H7 (cell line): Measurements from ENCODE around the gene PC. TPM values are rescaled to one million over a fixed set of nuclear protein-coding genes. Genes with fewer than 3 reads are reported as not detected.

Experiments used
- DNase-seq: peaks from one replicate; pipeline ENCODE4 v3.0.0; 2012
- H3K27me3 ChIP-seq: 2 replicates; pipeline ENCODE4 v1.6.0; 2011; ENCODE audit warnings: mild to moderate bottlenecking, low read length; ENCODE audit not compliant: control insufficient read depth, insufficient read depth
- H3K36me3 ChIP-seq: replicated peaks from 2 replicates; pipeline ENCODE4 v1.5.1; 2011; ENCODE audit warnings: low read length; ENCODE audit not compliant: control insufficient read depth, insufficient read depth
- H3K4me3 ChIP-seq: 2 replicates; pipeline ENCODE4 v1.5.1; 2011; ENCODE audit warnings: low read depth, mild to moderate bottlenecking, control low read depth, low read length, moderate library complexity; ENCODE audit not compliant: insufficient read depth
- total RNA-seq: library from RNA; depleted of rRNA; stranded (reverse); fragments of >200 nt; shearing (Covaris generic); gene quantifications from 2 replicates; pipeline ENCODE4 v1.2.3, GENCODE V29; 2014

Gene PC
- total RNA-seq, 1 experiment from 2014 or later: 26.6 TPM

- Histone ChIP-seq H3K4me3 (no peak overlapping the region), H3K27me3 (no peaks in the 10 kb centered on the region), H3K36me3 (no peaks in the 10 kb centered on the region)
- no peak for DNase-seq
These were observed 38.3 kb downstream of the PC start for GRCh38 chr11:66919923-66920322.

DNA sequence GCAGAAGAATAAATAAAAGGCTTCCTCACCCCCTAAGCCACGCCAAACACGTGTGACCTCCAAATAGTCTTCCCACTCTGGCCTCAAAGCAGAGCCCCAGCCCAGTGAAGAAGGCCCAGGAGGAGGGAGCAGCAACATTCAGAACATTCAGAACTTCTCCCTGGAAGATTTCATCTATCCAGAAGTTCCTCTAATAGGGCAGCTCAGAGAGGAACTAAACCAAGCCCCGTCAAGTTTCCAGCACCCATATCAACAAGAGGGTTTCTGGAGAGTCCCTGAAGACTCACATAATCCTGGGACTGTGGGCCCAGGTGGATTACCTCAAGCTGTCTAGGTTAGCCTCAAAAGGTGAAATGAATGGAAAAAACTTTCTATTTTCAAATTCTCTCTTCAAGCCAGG is 39.4 kb downstream of the PC start:
- Histone ChIP-seq H3K36me3 (no peaks in the 10 kb centered on the region), H3K27me3 (no peaks in the 10 kb centered on the region), H3K4me3 (no peak overlapping the region)
- no peak for DNase-seq

GRCh38 chr11:66915866-66916265 is 42.3 kb downstream of the PC start:
- Histone ChIP-seq H3K27me3 (no peaks in the 10 kb centered on the region), H3K36me3 (no peaks in the 10 kb centered on the region), H3K4me3 (no peak overlapping the region)
- no peak for DNase-seq

- H3K4me3 ChIP-seq: no peak overlapping the region
- DNase-seq: peak; percentile 65
- H3K36me3 ChIP-seq: no peaks in the 10 kb centered on the region
- H3K27me3 ChIP-seq: no peaks in the 10 kb centered on the region
These were observed 42.9 kb downstream of the PC start for GRCh38 chr11:66915046-66915832.

GRCh38 chr11:66914505-66914904 is 43.7 kb downstream of the PC start:
- H3K4me3 ChIP-seq: no peak overlapping the region
- H3K36me3 ChIP-seq: no peaks in the 10 kb centered on the region
- no peak for DNase-seq
- H3K27me3 ChIP-seq: no peaks in the 10 kb centered on the region

DNA sequence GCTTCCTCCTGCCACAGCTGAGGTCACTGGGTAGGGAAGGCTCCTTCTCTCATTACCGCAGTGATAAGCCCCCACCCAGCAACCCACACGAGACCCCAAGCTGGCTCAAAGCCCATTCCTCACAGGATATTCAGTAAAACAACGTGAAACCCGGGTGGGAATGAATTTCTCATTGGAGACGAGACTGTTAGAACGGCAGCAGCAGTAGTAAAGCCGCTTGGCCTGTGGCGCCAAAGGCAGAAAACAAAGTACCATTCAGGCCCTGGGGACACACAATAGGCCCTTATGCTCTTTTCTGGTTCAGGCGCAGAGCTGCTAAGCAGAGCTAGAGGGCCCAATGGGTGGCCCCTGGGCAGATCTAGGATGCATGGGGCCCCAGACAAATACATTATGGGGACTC is 45.3 kb downstream of the PC start:
- H3K27me3 ChIP-seq: no peaks in the 10 kb centered on the region
- no peak overlapping the region for H3K4me3 ChIP-seq
- DNase-seq: no peak
- no peaks in the 10 kb centered on the region for H3K36me3 ChIP-seq

DNA sequence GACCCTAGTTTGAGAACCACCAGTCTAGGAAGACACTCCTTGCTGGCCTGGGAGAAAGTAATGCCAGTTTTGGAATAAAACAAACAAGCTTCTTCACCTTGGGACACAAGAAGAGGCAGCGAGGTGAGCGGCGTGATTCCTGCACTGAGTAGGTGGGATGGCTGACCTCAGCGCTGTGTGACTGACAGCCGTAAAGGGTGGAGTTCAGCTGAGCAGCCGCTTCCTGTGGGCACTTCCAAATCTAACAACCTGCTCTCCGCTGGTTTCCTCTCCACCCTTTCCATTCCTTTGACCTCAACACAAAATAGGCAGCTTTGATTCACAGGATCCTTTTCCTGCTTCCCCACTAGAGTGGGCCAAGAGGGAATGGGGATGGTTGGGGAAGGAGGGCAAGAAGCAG is 45.8 kb downstream of the PC start:
- Histone ChIP-seq H3K36me3 (no peaks in the 10 kb centered on the region), H3K4me3 (no peak overlapping the region), H3K27me3 (no peaks in the 10 kb centered on the region)
- no peak for DNase-seq

- Histone ChIP-seq H3K36me3 (no peaks in the 10 kb centered on the region; the same call in 1 of the 2 replicates), H3K27me3 (no peaks in the 10 kb centered on the region), H3K4me3 (no peak overlapping the region)
- DNase-seq: no peak
These were observed 47.5 kb downstream of the PC start for GRCh38 chr11:66910669-66911068.

- no peak for DNase-seq
These were observed 48.2 kb downstream of the PC start for GRCh38 chr11:66910016-66910415.

DNA sequence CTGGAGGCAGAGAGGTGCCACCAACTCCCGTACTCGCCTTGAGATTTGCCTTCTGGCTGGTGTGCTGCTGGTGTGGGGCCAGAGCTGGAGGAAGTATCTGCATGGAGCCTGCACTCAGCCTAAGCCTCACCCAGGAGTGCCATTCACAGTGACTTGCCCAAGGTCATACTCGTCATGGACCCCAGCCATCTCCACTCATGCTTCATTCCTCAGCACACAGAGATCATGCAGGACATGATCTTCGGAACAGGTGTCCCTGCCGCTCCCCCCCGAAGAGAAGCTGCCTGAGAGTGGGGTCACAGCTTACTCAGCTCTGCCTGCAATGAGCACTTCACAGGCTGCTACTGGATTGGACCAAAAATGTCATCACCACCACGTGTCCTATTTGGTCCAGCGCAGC is 49.0 kb downstream of the PC start:
- no peaks in the 10 kb centered on the region; the same call in 1 of the 2 replicates for H3K36me3 ChIP-seq
- H3K4me3 ChIP-seq: no peak overlapping the region
- no peak for DNase-seq
- no peaks in the 10 kb centered on the region for H3K27me3 ChIP-seq

More at GRCh38 chr11:66910016-66910415, 48.2 kb downstream of the PC start:
- Histone ChIP-seq H3K27me3 (no peaks in the 10 kb centered on the region), H3K36me3 (no peaks in the 10 kb centered on the region; the same call in 1 of the 2 replicates), H3K4me3 (no peak overlapping the region)

DNA sequence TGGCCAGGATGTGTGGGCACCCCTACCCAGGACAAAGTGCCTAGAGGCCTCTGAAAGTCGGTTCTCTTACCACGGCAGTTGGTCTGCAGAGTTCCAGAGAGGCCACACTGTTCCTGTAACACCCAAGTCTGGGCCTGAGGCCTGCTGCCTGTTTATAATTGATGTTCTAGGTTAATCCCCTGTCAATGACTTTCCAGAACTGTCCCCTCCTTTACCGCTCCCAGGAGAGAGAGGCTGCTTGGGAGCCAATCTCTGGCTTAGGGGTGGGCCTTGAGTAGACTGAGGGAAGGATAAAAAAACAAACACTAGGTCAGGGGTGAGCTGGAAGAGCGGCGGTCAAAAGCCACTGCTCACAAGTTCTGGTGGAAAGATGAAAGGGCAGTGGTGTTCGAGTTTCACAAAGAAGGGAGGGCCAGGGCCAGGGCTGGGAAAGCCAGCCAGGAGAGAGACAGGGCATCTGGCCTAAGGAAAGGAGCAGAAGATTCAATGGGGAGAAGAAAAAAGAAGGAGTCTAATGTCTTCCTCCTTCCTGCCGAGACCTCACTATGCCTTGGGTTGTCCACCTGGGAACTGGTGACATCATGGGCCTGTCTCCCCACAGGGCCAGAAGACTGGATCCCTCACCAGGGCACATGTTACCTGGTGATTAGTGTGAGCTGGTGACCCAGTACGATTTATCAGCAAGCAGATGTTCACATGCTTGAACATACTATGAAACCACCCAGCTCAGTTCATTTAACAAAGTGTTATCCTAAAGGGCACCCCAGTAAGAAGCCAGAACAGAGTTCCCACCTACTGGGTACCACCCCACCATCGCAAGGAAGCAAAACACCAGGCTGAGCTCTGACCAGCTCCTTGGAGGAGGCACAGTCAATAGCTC is 50.2 kb downstream of the PC start:
- H3K4me3 ChIP-seq: no peak overlapping the region
- DNase-seq: no peak

DNA sequence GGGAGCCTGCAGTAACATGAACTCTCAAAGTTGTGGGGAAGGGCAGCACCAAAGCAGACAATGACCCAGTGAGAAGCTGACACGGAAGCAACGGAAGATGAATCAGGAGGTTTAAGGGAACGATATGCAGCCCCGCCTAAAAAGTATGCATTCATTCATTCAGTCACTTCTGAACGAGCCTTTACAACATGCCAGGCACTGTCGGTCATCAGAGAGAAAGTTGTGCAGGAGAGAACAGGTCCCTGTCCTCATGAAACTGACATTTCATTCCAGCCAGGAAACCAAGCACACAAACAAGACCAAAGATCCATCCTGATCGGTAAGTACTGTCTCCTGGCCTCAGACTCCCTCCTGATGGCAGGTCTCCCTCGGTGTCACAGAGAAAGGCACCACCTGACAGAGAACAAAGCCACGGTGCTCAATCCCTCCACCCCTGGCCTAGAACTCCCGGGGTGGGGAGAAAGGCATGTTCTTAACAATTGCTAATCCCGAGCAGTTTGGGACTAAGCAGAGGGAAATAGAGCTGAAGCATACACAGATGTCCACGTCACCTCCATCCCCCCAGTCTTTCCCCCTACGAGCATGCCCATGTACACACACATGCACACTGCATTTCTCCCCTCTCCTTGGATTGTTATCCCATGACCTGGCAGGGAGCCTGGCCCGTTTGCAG is 52.0 kb downstream of the PC start:
- peak; percentile 80 for DNase-seq
- Histone ChIP-seq H3K4me3 (no peak overlapping the region), H3K36me3 (no peaks in the 10 kb centered on the region; the same call in 1 of the 2 replicates), H3K27me3 (no peaks in the 10 kb centered on the region)

More for the DNA sequence above, 50.2 kb downstream of the PC start:
- Histone ChIP-seq H3K36me3 (no peaks in the 10 kb centered on the region; the same call in 1 of the 2 replicates), H3K27me3 (no peaks in the 10 kb centered on the region)

GRCh38 chr11:66905631-66906030 is 52.6 kb downstream of the PC start:
- Histone ChIP-seq H3K4me3 (no peak overlapping the region), H3K27me3 (no peaks in the 10 kb centered on the region), H3K36me3 (no peaks in the 10 kb centered on the region; the same call in 1 of the 2 replicates)
- no peak for DNase-seq

DNA sequence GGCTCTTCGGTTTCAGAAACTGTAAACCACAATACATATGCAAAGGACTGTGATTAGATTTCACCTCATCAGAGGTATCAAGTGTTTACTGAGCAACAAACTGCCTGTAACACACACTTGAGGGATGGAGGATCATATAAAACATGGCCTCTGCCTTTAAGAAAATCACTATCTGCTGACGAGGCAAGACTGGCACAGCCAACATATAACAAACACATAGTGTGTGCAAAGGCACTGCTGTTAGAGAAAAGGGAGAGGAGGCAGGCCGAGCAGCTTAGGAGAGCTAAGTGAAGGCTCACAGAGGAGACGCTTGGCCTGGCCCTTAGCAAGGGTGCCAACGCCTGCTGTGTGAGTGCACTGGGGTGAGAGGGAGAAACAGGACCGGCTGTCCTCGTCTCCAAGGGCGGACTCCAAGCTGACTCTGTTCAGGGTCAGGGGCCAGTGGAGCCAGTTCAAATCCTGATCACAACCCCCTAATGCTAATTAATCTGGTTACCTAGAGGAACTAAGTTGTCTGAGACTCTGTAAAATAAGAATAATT is 53.1 kb downstream of the PC start:
- no peak for DNase-seq
- no peaks in the 10 kb centered on the region for H3K27me3 ChIP-seq
- no peaks in the 10 kb centered on the region; the same call in 1 of the 2 replicates for H3K36me3 ChIP-seq
- no peak overlapping the region for H3K4me3 ChIP-seq
